GM12874 (cell line): Measurements from ENCODE around the gene USP46.

Experiments
- CTCF ChIP-seq: IDR thresholded peaks from 2 replicates; pipeline ENCODE4 v1.5.1; 2011; ENCODE audit warnings: low read depth, mild to moderate bottlenecking, control low read depth, low read length, moderate library complexity; ENCODE audit not compliant: insufficient read depth

Gene USP46

GRCh38 chr4:52633846-52634245, 25.3 kb downstream of the USP46 start:
- TF ChIP-seq CTCF, result no peak

- no peak for TF ChIP-seq CTCF
Measured at GRCh38 chr4:52628974-52629373, 30.1 kb downstream of the USP46 start.

DNA sequence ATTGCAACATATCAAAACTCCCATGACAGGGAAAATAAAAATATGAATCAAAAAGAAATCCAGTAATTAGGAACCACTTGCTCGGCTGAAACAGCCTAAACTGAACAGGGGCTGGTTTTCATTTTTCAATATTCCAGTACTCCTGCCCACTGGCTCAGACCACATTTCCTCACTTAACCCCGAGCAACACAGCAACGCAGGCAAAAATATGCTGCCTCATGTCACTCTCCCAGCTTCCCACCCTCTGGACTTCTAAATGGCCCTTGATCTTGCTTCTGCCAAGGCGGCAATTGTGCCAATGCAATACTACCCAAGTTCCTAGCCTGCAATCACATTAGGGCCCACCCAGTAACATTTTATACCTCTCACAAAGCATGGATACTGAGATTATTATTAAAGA, 30.6 kb downstream of the USP46 start:
- no peak for TF ChIP-seq CTCF

DNA sequence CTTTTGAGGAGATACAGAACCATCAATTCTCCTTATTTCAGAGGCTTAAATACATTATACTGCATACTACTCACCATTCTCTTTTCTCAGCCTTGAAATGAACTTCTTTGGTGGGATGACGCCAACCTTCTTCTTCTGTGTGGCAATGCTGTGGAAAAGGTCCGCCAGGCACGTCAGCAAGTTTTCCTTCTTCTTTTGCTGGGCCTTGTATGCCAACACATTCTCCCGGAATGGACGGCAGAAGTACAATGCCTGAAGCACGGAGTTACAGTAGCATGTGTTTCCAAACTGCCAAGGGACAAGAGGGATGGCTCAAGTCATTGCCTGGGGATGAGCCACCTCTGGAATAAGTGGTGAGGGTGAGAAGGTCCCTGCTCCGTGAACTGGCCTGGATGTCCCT, 31.2 kb downstream of the USP46 start:
- TF ChIP-seq CTCF, result no peak

GRCh38 chr4:52625216-52625615, 33.9 kb downstream of the USP46 start:
- TF ChIP-seq CTCF, result no peak

DNA sequence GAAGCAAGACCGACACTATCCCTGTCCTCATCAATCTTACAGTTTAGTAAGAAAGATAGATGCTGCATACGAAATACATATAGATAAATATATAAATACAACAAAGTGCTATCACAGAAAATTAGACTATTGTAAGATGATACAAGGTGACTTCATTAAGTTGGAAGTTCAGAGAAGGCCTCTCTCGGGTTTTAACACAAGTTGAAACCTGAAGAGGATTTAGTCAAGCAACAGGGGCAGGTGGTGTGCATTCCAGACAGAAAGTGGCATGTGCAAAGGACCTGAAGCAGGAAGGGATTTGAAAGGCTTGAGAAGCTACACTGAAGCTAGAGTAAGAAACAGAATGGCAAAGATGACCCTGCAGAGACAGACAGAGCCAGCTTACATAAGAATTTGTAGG, 36.5 kb downstream of the USP46 start:
- no peak for TF ChIP-seq CTCF

- no peak for TF ChIP-seq CTCF
Measured at GRCh38 chr4:52621567-52621966, 37.5 kb downstream of the USP46 start.

DNA sequence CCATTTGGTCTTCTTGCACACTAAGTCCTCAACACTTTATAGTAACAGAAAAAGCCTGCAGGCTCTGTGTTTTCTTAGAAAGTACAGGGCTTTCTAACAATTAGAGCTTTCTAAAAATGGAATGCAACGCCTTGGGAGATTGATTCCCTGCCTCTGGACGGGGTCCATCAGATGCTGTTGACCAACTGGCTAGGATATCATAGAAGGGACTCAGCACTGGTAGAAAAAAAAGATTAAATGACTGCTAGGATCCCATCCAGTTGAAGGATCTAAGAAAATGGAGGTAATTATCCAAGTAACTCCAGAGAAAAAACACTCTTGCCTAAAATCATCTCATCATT, 39.5 kb downstream of the USP46 start:
- TF ChIP-seq CTCF, result no peak
